Ishikawa (cell line): Measurements from ENCODE around the gene ARHGAP32.

Experiments
- CEBPB ChIP-seq: IDR thresholded peaks from 2 replicates; pipeline ENCODE4 v1.6.1; 2012
- CREB1 ChIP-seq: IDR thresholded peaks from 2 replicates; pipeline ENCODE4 v1.6.1; 2012; ENCODE audit warnings: low read depth
- EGR1 ChIP-seq: IDR thresholded peaks from 2 replicates; pipeline ENCODE4 v1.6.1; 2012
- EP300 ChIP-seq: IDR thresholded peaks from 2 replicates; pipeline ENCODE4 v1.6.1; 2012; ENCODE audit warnings: borderline replicate concordance
- FOXM1 ChIP-seq: IDR thresholded peaks from 2 replicates; pipeline ENCODE4 v1.6.1; 2012; ENCODE audit warnings: low read depth, borderline replicate concordance
- MAX ChIP-seq: IDR thresholded peaks from 2 replicates; pipeline ENCODE4 v1.6.1; 2012
- NFIC ChIP-seq: IDR thresholded peaks from 2 replicates; pipeline ENCODE4 v1.6.1; 2012
- RAD21 ChIP-seq: IDR thresholded peaks from 2 replicates; pipeline ENCODE4 v1.6.1; 2012; ENCODE audit warnings: low read depth
- REST ChIP-seq: IDR thresholded peaks from 2 replicates; pipeline ENCODE4 v1.6.1; 2012; ENCODE audit warnings: low read depth, mild to moderate bottlenecking
- TAF1 ChIP-seq: IDR thresholded peaks from 2 replicates; pipeline ENCODE4 v1.6.1; 2012; ENCODE audit warnings: low read depth, mild to moderate bottlenecking
- TCF12 ChIP-seq: IDR thresholded peaks from 2 replicates; pipeline ENCODE4 v1.6.1; 2012; ENCODE audit warnings: low read depth
- TEAD4 ChIP-seq: IDR thresholded peaks from 2 replicates; pipeline ENCODE4 v1.6.1; 2012
- USF1 ChIP-seq: IDR thresholded peaks from 2 replicates; pipeline ENCODE4 v1.6.1; 2012
- YY1 ChIP-seq: IDR thresholded peaks from 2 replicates; pipeline ENCODE4 v1.6.1; 2012; ENCODE audit warnings: low read depth
- ZBTB7A ChIP-seq: IDR thresholded peaks from 2 replicates; pipeline ENCODE4 v1.6.1; 2012; ENCODE audit warnings: low read depth

Gene ARHGAP32

GRCh38 chr11:129202646-129203045 lies 10.5 kb upstream of the ARHGAP32 start:
- TF ChIP-seq YY1 (no peak), CEBPB (no peak), TCF12 (no peak), CREB1 (no peak), ZBTB7A (no peak), NFIC (no peak), RAD21 (no peak), TEAD4 (no peak), TAF1 (no peak), FOXM1 (no peak), EGR1 (no peak), MAX (no peak)

- TF ChIP-seq USF1 (no peak), TEAD4 (no peak), REST (no peak), TAF1 (no peak), RAD21 (no peak), CEBPB (no peak), NFIC (no peak), ZBTB7A (no peak), MAX (no peak), FOXM1 (no peak)
These were observed 3.6 kb upstream of the ARHGAP32 start for GRCh38 chr11:129195682-129196081.

DNA sequence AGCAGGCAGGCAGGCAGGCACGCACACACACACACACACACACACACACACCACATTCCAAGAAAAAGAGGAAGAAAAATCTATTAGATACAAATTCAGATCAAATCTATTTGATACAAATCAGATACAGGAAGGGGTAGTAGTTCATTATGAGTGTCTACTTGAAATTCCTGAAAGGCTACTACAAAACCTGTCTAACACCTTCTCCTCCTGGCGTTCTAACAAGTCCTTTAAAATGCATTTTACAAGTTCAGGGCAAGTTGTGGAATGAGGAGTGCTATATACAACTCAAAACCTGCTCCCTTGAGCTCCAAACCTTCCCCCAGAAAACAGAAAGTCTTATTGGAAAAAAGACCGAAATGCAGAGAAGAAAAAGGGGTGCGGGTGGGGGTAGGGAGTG lies 476 bp downstream of the ARHGAP32 start:
- TF ChIP-seq TEAD4 (peak; percentile 22; the same call in 1 of the 2 replicates), RAD21 (no peak)

DNA sequence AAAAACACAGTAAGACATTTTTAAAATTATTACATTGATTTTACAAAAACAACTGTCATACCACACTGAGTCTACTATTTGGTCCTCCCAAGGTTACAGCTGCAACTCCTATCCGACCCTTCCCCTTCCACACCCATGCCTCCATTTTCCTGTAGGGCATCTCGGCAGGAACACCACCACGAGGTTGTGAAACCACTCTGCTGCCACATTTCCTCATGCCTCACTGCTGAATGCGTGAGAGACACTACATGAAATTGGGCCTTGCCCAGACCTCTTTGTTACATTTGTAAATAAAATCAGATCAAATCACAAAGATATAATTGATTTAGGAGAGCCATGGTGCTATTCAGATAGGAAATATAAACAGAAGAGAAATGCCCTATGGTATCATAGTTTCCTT lies 2.0 kb downstream of the ARHGAP32 start:
- TF ChIP-seq USF1: no peak
- TF ChIP-seq FOXM1: no peak
- TF ChIP-seq EGR1: no peak
- no peak for TF ChIP-seq RAD21
- no peak for TF ChIP-seq ZBTB7A
- no peak for TF ChIP-seq TAF1
- no peak for TF ChIP-seq REST
- TF ChIP-seq TCF12: no peak
- TF ChIP-seq TEAD4: no peak
- no peak for TF ChIP-seq EP300
- TF ChIP-seq NFIC: no peak
- no peak for TF ChIP-seq CREB1
- TF ChIP-seq CEBPB: no peak
- no peak for TF ChIP-seq MAX
- TF ChIP-seq YY1: no peak

- TF ChIP-seq TCF12: no peak
- TF ChIP-seq REST: no peak
- TF ChIP-seq USF1: no peak
- no peak for TF ChIP-seq RAD21
- TF ChIP-seq NFIC: no peak
- no peak for TF ChIP-seq MAX
- TF ChIP-seq YY1: no peak
- TF ChIP-seq ZBTB7A: no peak
- TF ChIP-seq TEAD4: no peak
- TF ChIP-seq TAF1: no peak
- TF ChIP-seq FOXM1: no peak
- no peak for TF ChIP-seq CEBPB
- no peak for TF ChIP-seq EGR1
- no peak for TF ChIP-seq EP300
- no peak for TF ChIP-seq CREB1
These were observed 2.5 kb downstream of the ARHGAP32 start for GRCh38 chr11:129189646-129190045.
